Mammary epithelial cell (primary cell): Measurements from ENCODE around the gene SCLT1.

Experiments used
- CTCF ChIP-seq, 2 donors: IDR thresholded peaks in 1 of 2; conservative IDR thresholded peaks in 1 of 2; 2 replicates each; pipeline ENCODE4 v1.5.1; 2011 to 2012; ENCODE audit warnings: inconsistent platforms in 2 of 2, low read length in 2 of 2, mild to moderate bottlenecking in 2 of 2, control low read depth in 1 of 2, low read depth in 1 of 2; ENCODE audit not compliant: insufficient read depth in 1 of 2; ENCODE audit errors: extremely low read depth in 1 of 2
- EZH2 ChIP-seq: IDR thresholded peaks from 2 replicates; pipeline ENCODE4 v1.6.1; 2012; ENCODE audit warnings: low read length, inconsistent platforms, borderline replicate concordance

- no peak for TF ChIP-seq CTCF (conservative IDR thresholded peaks at IDR 0.05 in 1 of 2, IDR thresholded peaks at IDR 0.05 in 1 of 2; ENCODE audit: extremely low read depth in 1 of 2, insufficient read depth in 1 of 2, low read depth in 1 of 2, low read length in 2 of 2)
- no peak for TF ChIP-seq EZH2
These were observed 168.4 kb downstream of the SCLT1 start for GRCh38 chr4:128924951-128925350.
